SIG-M5 (cell line): ENCODE results near the gene ENDOD1.

Experiments used
- DNase-seq: peaks from one replicate; lab custom pipeline; 2025; lab: John Stamatoyannopoulos, UW

Gene ENDOD1

GRCh38 chr11:95144313-95145235 is 54.9 kb downstream of the ENDOD1 start:
- DNase-seq, result no peak

- no peak for DNase-seq
These were observed 55.9 kb downstream of the ENDOD1 start for GRCh38 chr11:95145430-95146060.

DNA sequence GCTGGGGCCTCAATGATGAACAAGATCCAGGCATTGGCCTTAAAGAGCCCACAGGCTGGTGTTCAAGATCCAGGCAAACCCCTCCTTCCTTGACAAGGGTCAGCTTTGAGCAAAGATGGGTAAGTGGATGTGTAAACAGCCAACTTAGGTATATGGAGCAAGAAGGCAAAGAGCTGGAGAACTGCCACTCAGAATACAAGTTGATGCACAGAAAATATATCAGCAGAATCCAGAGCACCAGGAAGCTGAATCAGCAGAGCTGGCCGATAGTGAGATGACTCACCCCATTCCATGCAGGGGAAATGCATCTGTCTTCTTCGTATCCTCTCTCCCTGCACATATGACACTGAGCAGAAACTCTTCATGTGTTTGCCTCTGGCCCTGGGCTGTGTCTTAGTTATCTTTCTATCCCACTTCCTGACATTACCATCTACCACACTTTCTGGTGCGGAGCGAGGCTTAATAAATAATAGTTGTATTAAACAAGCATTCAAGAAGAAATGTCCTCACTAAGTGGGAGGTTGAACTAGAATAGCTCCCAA is 57.8 kb downstream of the ENDOD1 start:
- DNase-seq, result no peak

DNA sequence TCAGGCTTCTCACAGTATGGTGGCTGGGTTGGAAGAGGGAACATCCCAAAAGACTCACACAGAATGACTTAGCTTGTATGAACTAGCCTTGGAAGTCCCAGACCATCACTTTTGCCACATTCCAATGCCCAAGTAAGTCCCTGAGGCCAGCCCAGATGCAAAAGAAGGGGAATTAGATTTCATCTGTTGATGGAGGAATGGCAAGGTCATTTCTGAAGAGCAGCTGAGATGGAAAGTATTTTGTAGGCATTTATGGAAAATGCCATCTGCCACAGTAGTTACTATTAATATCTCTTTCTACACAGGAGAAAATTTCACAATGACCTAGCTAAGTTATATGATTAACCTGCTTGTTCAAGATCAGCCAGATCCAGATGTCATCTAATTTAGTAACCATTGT is 58.8 kb downstream of the ENDOD1 start:
- DNase-seq, result no peak

DNA sequence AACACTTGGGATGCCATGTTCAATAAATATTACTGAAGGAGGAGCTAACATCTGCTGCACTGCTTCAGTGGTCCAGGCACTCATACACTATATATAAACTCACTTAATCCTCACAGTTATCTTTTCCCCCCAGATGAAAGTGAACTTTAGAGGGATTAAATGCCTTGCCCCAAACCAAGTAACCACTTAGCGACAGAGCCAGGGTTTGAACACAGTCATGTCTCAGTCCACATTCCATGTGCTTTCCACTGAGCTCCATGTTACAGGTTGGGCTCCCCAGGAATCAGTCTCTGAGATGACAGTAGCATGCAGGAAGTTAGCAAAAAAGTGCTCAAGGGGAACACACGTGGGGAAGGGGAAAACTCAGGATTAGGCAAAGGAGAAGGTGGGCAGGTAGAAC is 59.3 kb downstream of the ENDOD1 start:
- no peak for DNase-seq

GRCh38 chr11:95149651-95150364 is 60.2 kb downstream of the ENDOD1 start:
- DNase-seq, result no peak

DNA sequence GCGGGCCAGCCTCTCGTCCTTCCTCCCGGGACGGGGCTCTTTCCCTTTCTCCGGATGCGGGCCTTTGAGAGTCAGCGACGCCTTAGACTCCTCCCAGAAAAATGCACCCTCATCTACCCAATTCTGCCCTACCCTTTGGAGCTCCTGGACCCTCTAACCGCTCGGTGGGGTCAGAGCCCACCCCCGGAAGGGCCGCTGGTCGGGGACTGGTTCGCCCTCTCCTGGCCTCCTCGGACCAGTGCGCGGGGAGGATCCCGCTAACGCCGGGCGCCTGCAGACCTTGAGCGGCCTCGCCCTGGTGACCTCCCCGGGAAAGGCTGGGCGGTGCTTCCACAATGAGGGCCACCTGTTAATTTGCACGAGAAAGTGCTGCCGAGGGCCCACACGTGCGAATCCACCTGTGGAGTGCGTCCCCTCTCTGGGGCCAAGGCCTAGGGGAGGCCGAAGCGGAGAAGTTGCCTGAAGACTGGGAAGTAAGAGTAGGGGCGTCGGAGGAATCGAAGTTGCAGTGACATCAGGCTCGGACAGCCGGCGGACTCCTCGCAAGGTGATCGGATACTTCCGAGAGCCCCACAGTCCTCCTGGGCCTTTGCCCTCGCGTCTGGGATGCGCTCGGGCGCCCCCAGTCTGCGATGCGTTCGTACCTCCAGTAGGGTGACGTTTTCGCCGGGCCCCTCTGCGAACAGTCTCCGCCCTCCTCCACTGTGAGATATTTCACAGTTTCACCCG is 61.5 kb downstream of the ENDOD1 start:
- no peak for DNase-seq

DNA sequence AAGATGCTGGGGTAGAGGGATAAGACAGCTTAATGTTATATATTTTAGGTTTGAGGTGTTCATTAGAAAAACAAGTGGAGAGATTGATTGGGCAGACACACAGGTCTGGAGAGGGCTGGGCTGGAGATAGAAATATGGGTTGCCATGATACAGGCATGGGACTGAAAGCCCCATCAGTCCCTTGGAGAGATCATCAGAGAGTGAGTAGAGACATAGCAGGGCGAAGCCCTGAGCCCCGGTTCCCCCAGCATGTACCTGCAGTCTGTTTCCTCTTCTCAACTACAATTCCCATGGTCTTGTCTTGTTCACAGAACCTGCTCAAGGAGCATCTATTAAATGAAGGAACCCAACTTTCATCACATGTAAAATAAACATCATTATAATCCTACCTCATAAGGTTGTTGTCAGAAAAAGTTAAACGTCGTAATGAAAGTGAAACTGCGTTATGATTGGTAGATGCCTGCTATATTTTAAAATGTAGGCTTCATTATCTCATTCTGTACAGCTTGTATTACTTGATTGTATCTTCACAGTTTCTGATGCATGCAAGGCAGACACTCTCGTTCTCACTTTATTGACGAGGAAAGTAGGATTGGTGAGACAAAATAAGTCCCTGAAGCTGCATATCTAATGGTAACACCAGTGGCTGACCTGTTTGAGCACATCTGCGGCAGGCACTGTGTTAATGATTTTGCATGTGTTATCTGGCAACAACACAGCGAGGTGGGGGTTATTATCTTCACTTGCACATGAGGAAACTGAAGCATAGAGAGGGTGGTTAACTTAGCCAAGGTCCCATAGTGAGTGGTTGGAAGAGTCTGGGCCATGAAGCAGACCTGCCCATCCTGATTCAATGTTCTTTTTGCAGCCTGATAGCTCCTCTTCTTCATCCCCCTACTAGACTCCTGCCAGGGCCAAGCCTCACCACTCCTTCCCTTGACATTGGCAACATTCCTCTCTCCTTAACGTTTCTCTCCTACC is 63.5 kb downstream of the ENDOD1 start:
- no peak for DNase-seq

DNA sequence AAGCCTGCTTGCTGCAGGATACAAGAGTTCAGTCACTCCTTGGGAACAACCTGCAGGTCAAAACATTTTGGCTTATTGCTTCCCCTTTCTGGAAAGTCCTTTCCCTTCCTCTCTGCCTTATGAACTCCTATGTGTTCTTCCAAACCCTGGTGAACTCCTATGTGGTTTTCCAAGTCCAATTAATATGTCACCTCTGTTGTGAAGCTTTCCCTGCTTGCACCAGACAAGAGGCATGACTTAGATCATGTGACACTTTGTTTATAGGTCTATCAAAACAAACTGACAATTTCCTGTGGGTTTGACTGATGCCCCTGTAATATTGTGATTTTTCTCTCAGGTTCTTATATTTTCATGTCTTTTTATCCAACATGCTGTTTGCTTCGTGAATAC is 64.2 kb downstream of the ENDOD1 start:
- DNase-seq, result no peak

DNA sequence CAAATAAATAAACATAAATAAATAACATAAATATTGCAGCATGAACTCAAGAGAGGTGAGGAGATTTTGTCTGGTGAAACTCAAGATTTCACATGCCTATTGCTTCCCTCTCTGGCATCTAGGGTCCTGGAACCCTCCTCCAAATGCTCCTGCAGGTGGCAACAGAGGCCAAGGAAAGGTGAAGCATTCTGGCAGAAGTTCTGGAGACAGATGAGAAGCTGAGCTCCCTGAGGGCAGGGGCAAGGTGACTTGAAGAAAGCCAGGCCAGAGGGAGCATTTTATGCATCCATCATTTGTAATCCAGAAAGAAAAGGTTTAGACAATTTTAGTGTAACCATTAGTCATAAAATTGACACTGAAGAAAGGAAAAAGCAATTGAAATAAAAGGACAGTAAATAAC is 64.9 kb downstream of the ENDOD1 start:
- DNase-seq, result no peak

GRCh38 chr11:95155385-95155784 is 65.7 kb downstream of the ENDOD1 start:
- DNase-seq, result no peak

DNA sequence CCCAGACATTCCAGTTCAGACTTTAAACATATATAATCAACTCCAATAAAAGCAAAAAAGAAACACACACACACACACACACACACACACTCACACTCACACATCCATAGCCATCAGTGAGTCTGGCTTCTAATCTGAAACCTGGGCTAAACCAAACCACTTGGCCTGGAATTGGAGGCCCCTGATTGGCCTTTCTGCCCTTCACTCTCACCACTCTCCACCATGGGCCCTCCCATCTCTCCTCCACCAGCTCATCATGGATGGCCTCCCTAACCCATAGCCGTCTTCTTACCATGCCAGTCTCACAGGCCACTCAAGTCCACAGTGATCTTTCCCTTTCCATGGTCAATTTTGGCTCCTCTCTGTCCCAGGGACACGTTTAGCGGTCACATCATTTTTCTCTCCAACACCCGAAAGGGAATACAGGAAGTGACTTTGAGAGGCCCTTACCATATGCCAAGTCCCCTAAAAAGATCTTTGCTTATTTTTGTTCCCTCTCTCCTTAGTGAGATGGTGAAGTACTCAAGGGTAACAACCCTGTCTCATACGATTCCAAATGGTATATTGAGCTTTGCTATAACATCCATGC is 66.6 kb downstream of the ENDOD1 start:
- DNase-seq, result no peak

DNA sequence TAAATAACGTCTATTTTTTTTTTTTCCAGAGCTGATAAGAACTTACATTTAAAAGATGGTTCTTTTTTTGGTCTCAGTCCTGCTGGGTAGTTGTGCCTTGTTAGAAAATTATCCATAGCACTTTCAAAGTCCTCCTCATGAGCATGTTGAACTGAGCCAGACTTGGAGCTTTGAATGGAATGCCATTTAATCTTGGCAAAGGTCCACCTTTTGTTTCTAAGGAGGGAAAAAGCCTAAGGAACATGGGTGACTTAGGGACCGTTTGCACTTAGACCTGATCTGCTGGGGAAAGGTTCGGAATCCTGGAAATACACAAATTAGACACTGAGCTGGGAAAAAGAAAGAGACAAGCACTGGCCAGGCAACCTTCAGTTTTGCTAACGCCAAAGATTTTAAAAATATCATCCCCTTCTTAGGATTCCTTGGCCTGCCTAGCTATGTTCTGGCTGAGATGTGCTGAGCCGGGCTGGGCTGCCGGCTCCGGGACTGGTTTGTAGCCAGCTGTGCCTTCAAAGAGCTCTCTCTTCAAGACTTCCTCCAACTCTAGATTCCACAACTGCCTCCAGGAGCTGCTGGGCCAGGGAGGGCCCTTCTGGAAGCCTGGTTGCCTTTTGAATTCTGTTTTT is 67.4 kb downstream of the ENDOD1 start:
- DNase-seq, result no peak

GRCh38 chr11:95157824-95158223 is 68.2 kb downstream of the ENDOD1 start:
- DNase-seq, result no peak

DNA sequence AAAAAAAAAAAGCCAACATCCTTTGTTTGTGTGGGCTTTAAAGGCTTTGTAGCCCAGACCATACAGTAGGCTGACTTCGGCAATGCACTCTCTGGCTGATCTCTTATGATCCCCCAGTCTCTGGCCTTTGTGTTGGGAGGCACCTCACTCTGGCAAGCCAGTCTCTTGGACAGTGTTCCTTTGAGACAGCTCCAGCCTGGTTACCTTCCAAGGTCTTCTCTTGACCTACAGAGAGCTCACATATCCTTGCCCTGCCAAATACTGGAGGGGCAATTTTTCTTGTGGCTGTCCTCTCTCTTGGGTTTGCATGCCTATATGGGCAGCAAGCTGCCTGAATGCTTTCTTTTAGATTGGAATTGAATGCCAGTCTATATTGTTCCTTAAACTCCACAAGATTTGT is 71.6 kb downstream of the ENDOD1 start:
- no peak for DNase-seq

- DNase-seq, result no peak
These were observed 73.5 kb downstream of the ENDOD1 start for GRCh38 chr11:95163106-95163505.

DNA sequence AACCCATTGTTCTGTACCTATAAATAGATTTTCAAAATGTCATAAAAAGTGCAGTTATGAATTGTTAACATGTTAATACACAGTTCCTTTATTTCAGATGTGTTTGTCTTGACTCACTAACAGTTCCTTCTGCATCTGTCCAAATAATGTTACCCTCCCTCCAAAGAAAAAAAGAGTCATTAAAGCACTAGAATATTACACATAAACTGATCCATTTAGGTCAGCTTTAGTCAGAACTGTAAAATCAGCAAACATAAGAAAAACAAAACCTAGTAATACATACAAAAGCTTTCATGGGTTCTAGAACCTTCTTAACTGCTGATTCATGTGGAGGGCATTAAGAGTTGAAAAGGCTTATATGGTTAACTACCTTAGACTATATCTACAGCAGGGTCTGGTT is 76.0 kb downstream of the ENDOD1 start:
- no peak for DNase-seq

DNA sequence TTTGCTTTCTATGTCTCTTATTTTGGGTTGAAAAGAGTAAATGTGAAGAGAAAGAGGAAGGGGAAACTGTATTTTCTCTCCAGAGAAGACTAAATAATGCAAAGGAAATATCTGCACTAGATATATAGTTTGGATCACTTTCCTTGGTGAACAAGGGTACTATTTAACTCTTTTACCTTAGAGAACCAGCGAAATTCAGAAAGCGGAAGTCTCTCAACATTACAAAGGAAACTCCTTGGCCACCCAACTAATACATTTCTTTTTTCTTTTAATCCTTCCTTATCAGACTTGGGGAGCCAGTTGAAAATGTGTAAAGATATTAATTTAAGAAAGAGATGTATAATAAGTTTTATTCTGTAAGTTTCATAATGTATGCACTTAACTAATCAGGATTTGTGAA is 77.1 kb downstream of the ENDOD1 start:
- DNase-seq, result no peak

GRCh38 chr11:95170294-95170693 is 80.6 kb downstream of the ENDOD1 start:
- no peak for DNase-seq

- no peak for DNase-seq
These were observed 86.3 kb downstream of the ENDOD1 start for GRCh38 chr11:95175818-95176380.
